Endothelial cell of umbilical vein (primary cell): ENCODE measurements around the gene GRK5.

Experiments
- EZH2 ChIP-seq: IDR thresholded peaks from 2 replicates; pipeline ENCODE4 v1.6.1; 2012; ENCODE audit warnings: borderline replicate concordance, low read depth, mild to moderate bottlenecking, moderate library complexity, low read length, inconsistent platforms; ENCODE audit not compliant: severe bottlenecking
- FOS ChIP-seq: IDR thresholded peaks from 2 replicates; pipeline ENCODE4 v1.6.1; 2011; ENCODE audit warnings: mild to moderate bottlenecking, low read length, moderate library complexity, borderline replicate concordance; ENCODE audit not compliant: insufficient read depth
- MYC ChIP-seq: IDR thresholded peaks from one replicate; pipeline ENCODE4 v1.6.1; 2011; ENCODE audit warnings: mild to moderate bottlenecking, low read depth, low read length
- POLR2A ChIP-seq: IDR thresholded peaks from 2 replicates; pipeline ENCODE4 v1.6.1; 2012; ENCODE audit warnings: low read depth, mild to moderate bottlenecking, control low read depth, low read length
- POLR2AphosphoS5 ChIP-seq: IDR thresholded peaks from 2 replicates; pipeline ENCODE4 v1.6.1; 2012; ENCODE audit warnings: low read depth, mild to moderate bottlenecking, control low read depth, low read length, moderate library complexity; ENCODE audit not compliant: insufficient read depth
- TF ChIP-seq, protein P1 (sequence below), 2 donors: IDR thresholded peaks; 1 replicate in 1 of 2; 2 replicates in 1 of 2; pipeline ENCODE4 v1.5.1; 2011; ENCODE audit warnings: low read length in 2 of 2, mild to moderate bottlenecking in 2 of 2, moderate library complexity in 2 of 2, control low read depth in 1 of 2, inconsistent platforms in 1 of 2, low read depth in 1 of 2; ENCODE audit not compliant: insufficient read depth in 1 of 2; ENCODE audit errors: extremely low read depth in 1 of 2
- TF ChIP-seq, protein P2 (sequence below): IDR thresholded peaks from 2 replicates; pipeline ENCODE4 v1.6.1; 2011; ENCODE audit not compliant: insufficient read depth, insufficient read length

GRCh38 chr10:119474606-119475005 lies 267.2 kb downstream of the GRK5 start:
- TF ChIP-seq, protein P1, sequence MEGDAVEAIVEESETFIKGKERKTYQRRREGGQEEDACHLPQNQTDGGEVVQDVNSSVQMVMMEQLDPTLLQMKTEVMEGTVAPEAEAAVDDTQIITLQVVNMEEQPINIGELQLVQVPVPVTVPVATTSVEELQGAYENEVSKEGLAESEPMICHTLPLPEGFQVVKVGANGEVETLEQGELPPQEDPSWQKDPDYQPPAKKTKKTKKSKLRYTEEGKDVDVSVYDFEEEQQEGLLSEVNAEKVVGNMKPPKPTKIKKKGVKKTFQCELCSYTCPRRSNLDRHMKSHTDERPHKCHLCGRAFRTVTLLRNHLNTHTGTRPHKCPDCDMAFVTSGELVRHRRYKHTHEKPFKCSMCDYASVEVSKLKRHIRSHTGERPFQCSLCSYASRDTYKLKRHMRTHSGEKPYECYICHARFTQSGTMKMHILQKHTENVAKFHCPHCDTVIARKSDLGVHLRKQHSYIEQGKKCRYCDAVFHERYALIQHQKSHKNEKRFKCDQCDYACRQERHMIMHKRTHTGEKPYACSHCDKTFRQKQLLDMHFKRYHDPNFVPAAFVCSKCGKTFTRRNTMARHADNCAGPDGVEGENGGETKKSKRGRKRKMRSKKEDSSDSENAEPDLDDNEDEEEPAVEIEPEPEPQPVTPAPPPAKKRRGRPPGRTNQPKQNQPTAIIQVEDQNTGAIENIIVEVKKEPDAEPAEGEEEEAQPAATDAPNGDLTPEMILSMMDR (IDR thresholded peaks at IDR 0.05; ENCODE audit: extremely low read depth in 1 of 2, insufficient read depth in 1 of 2, low read depth in 1 of 2, low read length in 2 of 2) = no peak
- no peak for TF ChIP-seq EZH2
- no peak for TF ChIP-seq POLR2A
- TF ChIP-seq FOS = no peak
- TF ChIP-seq POLR2AphosphoS5 = no peak
- TF ChIP-seq, protein P2, sequence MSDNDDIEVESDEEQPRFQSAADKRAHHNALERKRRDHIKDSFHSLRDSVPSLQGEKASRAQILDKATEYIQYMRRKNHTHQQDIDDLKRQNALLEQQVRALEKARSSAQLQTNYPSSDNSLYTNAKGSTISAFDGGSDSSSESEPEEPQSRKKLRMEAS = no peak
- no peak for TF ChIP-seq MYC
